ENCODE data around the gene ADGRV1. TPM values are rescaled to one million over a fixed set of nuclear protein-coding genes. Genes with fewer than 3 reads are reported as not detected.

Gene ADGRV1
- polyA plus RNA-seq, 3 donors: 0.18 to 0.33 TPM; not detected in 1

- Mint-ChIP-seq H3K27ac (peak overlapping the region in 1 of 7 donors; percentile 18), H3K27me3 (ENCODE audit: low read depth in 3 of 3) (peaks cover 0 to 2% (median 1%) of the 10 kb centered on the region in 3 donors), H3K36me3 (no peaks in the 10 kb centered on the region), H3K4me1 (peaks cover 8% of the 10 kb centered on the region), H3K4me3 (peak overlapping the region in 1 of 2 donors; percentile 15), H3K9me3 (peaks cover 0 to 9% (median 7%) of the 10 kb centered on the region in 7 donors)
- no peaks in the 10 kb centered on the region for H3K36me3 ChIP-seq (replicated peaks in 1 of 2; ENCODE audit: control insufficient read depth in 1 of 2, insufficient read depth in 2 of 2, low read length in 2 of 2)
- H3K4me3 ChIP-seq (replicated peaks in 1 of 3; ENCODE audit: low read depth in 2 of 3, low read length in 3 of 3): no peak overlapping the region
- no peaks in the 10 kb centered on the region for H4K20me1 ChIP-seq (ENCODE audit: insufficient read depth, low read length)
- no peak overlapping the region for H2AFZ ChIP-seq (ENCODE audit: insufficient read depth, low read depth, low read length, poor library complexity, severe bottlenecking)
- no peak for DNase-seq
- no peaks in the 10 kb centered on the region for H3K27me3 ChIP-seq (ENCODE audit: control insufficient read depth in 2 of 2, insufficient read depth in 2 of 2, low read length in 2 of 2)
- H3K4me2 ChIP-seq (replicated peaks; ENCODE audit: extremely low read depth, low read length, poor library complexity, severe bottlenecking): no peak overlapping the region
- no peak overlapping the region for H3K27ac ChIP-seq (ENCODE audit: low read depth in 1 of 2, low read length in 2 of 2)
- no CpG with 5 or more reads among the region's 5 CpGs for WGBS (ENCODE audit: insufficient coverage)
- H3K79me2 ChIP-seq (ENCODE audit: insufficient read depth, low read length): no peaks in the 10 kb centered on the region
- no peaks in the 10 kb centered on the region for H3K4me1 ChIP-seq (ENCODE audit: control insufficient read depth in 1 of 2, insufficient read depth in 2 of 2, low read length in 2 of 2)
- peaks cover 0 to 7% of the 10 kb centered on the region in 2 donors for H3K9me3 ChIP-seq (replicated peaks in 1 of 2; ENCODE audit: control insufficient read depth in 1 of 2, insufficient read depth in 1 of 2, low read length in 2 of 2)
- H3K9ac ChIP-seq (ENCODE audit: insufficient read depth, low read length, poor library complexity, severe bottlenecking): no peak overlapping the region
- intact Hi-C loops (cut with micrococcal nuclease): no loop called here
- TF ChIP-seq CTCF (IDR thresholded peaks at IDR 0.05): no peak
Observed at GRCh38 chr5:90843443-90843842, 284.8 kb downstream of the ADGRV1 start.

- WGBS (ENCODE audit: insufficient coverage): 72% methylated on average over 2 of the region's 5 CpGs
- no peaks in the 10 kb centered on the region for H4K20me1 ChIP-seq (ENCODE audit: insufficient read depth, low read length)
- no peak overlapping the region for H3K27ac ChIP-seq (ENCODE audit: low read depth in 1 of 2, low read length in 2 of 2)
- peaks cover 0 to 7% of the 10 kb centered on the region in 2 donors for H3K9me3 ChIP-seq (replicated peaks in 1 of 2; ENCODE audit: control insufficient read depth in 1 of 2, insufficient read depth in 1 of 2, low read length in 2 of 2)
- no peak overlapping the region for H3K4me2 ChIP-seq (replicated peaks; ENCODE audit: extremely low read depth, low read length, poor library complexity, severe bottlenecking)
- intact Hi-C loops (cut with micrococcal nuclease): no loop called here
- H3K4me1 ChIP-seq (ENCODE audit: control insufficient read depth in 1 of 2, insufficient read depth in 2 of 2, low read length in 2 of 2): no peaks in the 10 kb centered on the region
- Mint-ChIP-seq H3K27me3 (ENCODE audit: low read depth in 3 of 3) (peaks cover 0 to 2% (median 1%) of the 10 kb centered on the region in 3 donors), H3K4me1 (peaks cover 8% of the 10 kb centered on the region), H3K36me3 (no peaks in the 10 kb centered on the region), H3K27ac (peak overlapping the region in 1 of 7 donors; percentile 22), H3K9me3 (peaks cover 0 to 9% (median 7%) of the 10 kb centered on the region in 7 donors), H3K4me3 (no peak overlapping the region)
- DNase-seq: no peak
- H3K36me3 ChIP-seq (replicated peaks in 1 of 2; ENCODE audit: control insufficient read depth in 1 of 2, insufficient read depth in 2 of 2, low read length in 2 of 2): no peaks in the 10 kb centered on the region
- H3K27me3 ChIP-seq (ENCODE audit: control insufficient read depth in 2 of 2, insufficient read depth in 2 of 2, low read length in 2 of 2): no peaks in the 10 kb centered on the region
- TF ChIP-seq CTCF (IDR thresholded peaks at IDR 0.05): no peak
- H2AFZ ChIP-seq (ENCODE audit: insufficient read depth, low read depth, low read length, poor library complexity, severe bottlenecking): no peak overlapping the region
- no peaks in the 10 kb centered on the region for H3K79me2 ChIP-seq (ENCODE audit: insufficient read depth, low read length)
- no peak overlapping the region for H3K4me3 ChIP-seq (replicated peaks in 1 of 3; ENCODE audit: low read depth in 2 of 3, low read length in 3 of 3)
- no peak overlapping the region for H3K9ac ChIP-seq (ENCODE audit: insufficient read depth, low read length, poor library complexity, severe bottlenecking)
Observed at GRCh38 chr5:90844931-90845330, 286.3 kb downstream of the ADGRV1 start.

All from CD14-positive monocyte (primary cell).